ENCODE results near the gene NTM. TPM values are rescaled to one million over a fixed set of nuclear protein-coding genes. Genes with fewer than 3 reads are reported as not detected.
A peak's percentile ranks its signal among the peaks of the same experiment; 100 is the strongest.

Gene NTM
- polyA plus RNA-seq, 1 experiment = 33.6 TPM

- H3K27me3 ChIP-seq (ENCODE audit: control insufficient read depth, insufficient read depth, low read length) = no peaks in the 10 kb centered on the region
- DNase-seq (ENCODE audit: low read depth) = no peak
- no peak overlapping the region for H3K4me3 ChIP-seq (ENCODE audit: low read depth, low read length)
- no peaks in the 10 kb centered on the region for H3K36me3 ChIP-seq (ENCODE audit: control insufficient read depth, insufficient read depth, low read length)
- ChIA-PET CTCF (interaction anchor here (0.6 kb wide), 1 partner anchor 204 kb away, joined by 3 read pairs; no protein-coding TSS in a partner anchor), POLR2A (no interaction called here)
- peak; percentile 33; the same call in 1 of the 2 replicates for TF ChIP-seq CTCF (IDR thresholded peaks at IDR 0.05; ENCODE audit: insufficient read depth, low read depth, low read length)
Measured at GRCh38 chr11:132028380-132029240, 658.2 kb downstream of the NTM start.

- POLR2A ChIA-PET = no interaction called here
- CTCF ChIA-PET = no interaction called here
- no peak for DNase-seq (ENCODE audit: low read depth)
- TF ChIP-seq CTCF (IDR thresholded peaks at IDR 0.05; ENCODE audit: insufficient read depth, low read depth, low read length) = no peak
- Histone ChIP-seq H3K27me3 (ENCODE audit: control insufficient read depth, insufficient read depth, low read length) (no peaks in the 10 kb centered on the region), H3K36me3 (ENCODE audit: control insufficient read depth, insufficient read depth, low read length) (no peaks in the 10 kb centered on the region), H3K4me3 (ENCODE audit: low read depth, low read length) (no peak overlapping the region)
Measured at GRCh38 chr11:132030896-132031295, 660.5 kb downstream of the NTM start.

GRCh38 chr11:132032555-132032954, 662.1 kb downstream of the NTM start:
- no peak for TF ChIP-seq CTCF (IDR thresholded peaks at IDR 0.05; ENCODE audit: insufficient read depth, low read depth, low read length)
- Histone ChIP-seq H3K36me3 (ENCODE audit: control insufficient read depth, insufficient read depth, low read length) (no peaks in the 10 kb centered on the region), H3K27me3 (ENCODE audit: control insufficient read depth, insufficient read depth, low read length) (no peaks in the 10 kb centered on the region), H3K4me3 (ENCODE audit: low read depth, low read length) (no peak overlapping the region)
- no peak for DNase-seq (ENCODE audit: low read depth)
- POLR2A ChIA-PET = no interaction called here
- CTCF ChIA-PET = interaction anchor here (0.6 kb wide), 1 partner anchor 65 kb away, joined by 3 read pairs; no protein-coding TSS in a partner anchor

- DNase-seq (ENCODE audit: low read depth) = no peak
- ChIA-PET POLR2A (no interaction called here), CTCF (interaction anchor here (0.6 to 0.7 kb wide), 2 partner anchors 65 to 165 kb away, joined by 3 to 4 read pairs; no protein-coding TSS in a partner anchor)
- H3K27me3 ChIP-seq (ENCODE audit: control insufficient read depth, insufficient read depth, low read length) = no peaks in the 10 kb centered on the region
- H3K4me3 ChIP-seq (ENCODE audit: low read depth, low read length) = no peak overlapping the region
- no peaks in the 10 kb centered on the region for H3K36me3 ChIP-seq (ENCODE audit: control insufficient read depth, insufficient read depth, low read length)
- TF ChIP-seq CTCF (IDR thresholded peaks at IDR 0.05; ENCODE audit: insufficient read depth, low read depth, low read length) = no peak
Measured at GRCh38 chr11:132033051-132033450, 662.6 kb downstream of the NTM start.

GRCh38 chr11:132035228-132035627, 664.8 kb downstream of the NTM start:
- DNase-seq (ENCODE audit: low read depth) = no peak
- Histone ChIP-seq H3K4me3 (ENCODE audit: low read depth, low read length) (no peak overlapping the region), H3K27me3 (ENCODE audit: control insufficient read depth, insufficient read depth, low read length) (no peaks in the 10 kb centered on the region), H3K36me3 (ENCODE audit: control insufficient read depth, insufficient read depth, low read length) (no peaks in the 10 kb centered on the region)
- POLR2A ChIA-PET = no interaction called here
- no peak for TF ChIP-seq CTCF (IDR thresholded peaks at IDR 0.05; ENCODE audit: insufficient read depth, low read depth, low read length)
- CTCF ChIA-PET = no interaction called here

All from BJ (cell line).